AG04449 (cell line): ENCODE measurements around the gene CNTNAP2.

Experiments
- CTCF ChIA-PET: fragments of 350-600 bp; formaldehyde crosslinking; extraction: SDS; loops from one replicate; lab custom pipeline; 2021; ENCODE audit warnings: antibody characterized with exemption; lab: Yijun Ruan, JAX
- POLR2A ChIA-PET: fragments of 400-600, 350-600 bp; formaldehyde crosslinking; extraction: SDS; loops from one replicate; lab custom pipeline; 2020; ENCODE audit warnings: antibody characterized with exemption, inconsistent platforms; lab: Yijun Ruan, JAX
- DNase-seq: peaks from one replicate; pipeline ENCODE4 v3.0.0-alpha.2; 2010; ENCODE audit warnings: low read depth, low spot score
- H3K4me3 ChIP-seq: 2 replicates; pipeline ENCODE4 v1.5.1; 2011; ENCODE audit warnings: low read depth, mild to moderate bottlenecking, control low read depth, low read length
- TF ChIP-seq, protein P1 (sequence below): IDR thresholded peaks from one replicate; pipeline ENCODE4 v1.5.1; 2011; ENCODE audit warnings: mild to moderate bottlenecking, moderate library complexity, low read length, control low read depth, inconsistent platforms; ENCODE audit not compliant: insufficient read depth; ENCODE audit errors: missing control alignments

Gene CNTNAP2

DNA sequence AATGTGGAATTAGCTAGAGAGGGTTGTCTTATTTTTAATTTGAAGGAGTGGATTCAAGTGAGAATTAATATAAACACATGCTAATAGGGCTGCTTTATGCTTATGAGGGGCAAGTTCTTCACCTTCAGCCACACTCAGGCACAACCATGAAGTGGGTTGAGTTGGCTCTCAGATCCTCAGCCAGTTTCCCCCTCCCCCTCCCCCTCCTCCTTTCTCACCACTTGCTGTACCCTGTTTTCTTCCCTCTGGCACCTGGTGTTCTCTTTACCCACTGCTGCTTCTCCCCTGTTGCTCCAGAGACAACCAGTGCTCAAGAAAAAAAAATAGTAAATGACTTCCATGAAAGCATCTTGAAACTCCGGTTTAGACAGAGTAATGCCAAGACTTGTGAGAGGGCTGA is 1083.3 kb downstream of the CNTNAP2 start:
- H3K4me3 ChIP-seq = no peak overlapping the region
- no peak for DNase-seq
- TF ChIP-seq, protein P1, sequence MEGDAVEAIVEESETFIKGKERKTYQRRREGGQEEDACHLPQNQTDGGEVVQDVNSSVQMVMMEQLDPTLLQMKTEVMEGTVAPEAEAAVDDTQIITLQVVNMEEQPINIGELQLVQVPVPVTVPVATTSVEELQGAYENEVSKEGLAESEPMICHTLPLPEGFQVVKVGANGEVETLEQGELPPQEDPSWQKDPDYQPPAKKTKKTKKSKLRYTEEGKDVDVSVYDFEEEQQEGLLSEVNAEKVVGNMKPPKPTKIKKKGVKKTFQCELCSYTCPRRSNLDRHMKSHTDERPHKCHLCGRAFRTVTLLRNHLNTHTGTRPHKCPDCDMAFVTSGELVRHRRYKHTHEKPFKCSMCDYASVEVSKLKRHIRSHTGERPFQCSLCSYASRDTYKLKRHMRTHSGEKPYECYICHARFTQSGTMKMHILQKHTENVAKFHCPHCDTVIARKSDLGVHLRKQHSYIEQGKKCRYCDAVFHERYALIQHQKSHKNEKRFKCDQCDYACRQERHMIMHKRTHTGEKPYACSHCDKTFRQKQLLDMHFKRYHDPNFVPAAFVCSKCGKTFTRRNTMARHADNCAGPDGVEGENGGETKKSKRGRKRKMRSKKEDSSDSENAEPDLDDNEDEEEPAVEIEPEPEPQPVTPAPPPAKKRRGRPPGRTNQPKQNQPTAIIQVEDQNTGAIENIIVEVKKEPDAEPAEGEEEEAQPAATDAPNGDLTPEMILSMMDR = no peak
- ChIA-PET CTCF (no interaction called here), POLR2A (no interaction called here)

DNA sequence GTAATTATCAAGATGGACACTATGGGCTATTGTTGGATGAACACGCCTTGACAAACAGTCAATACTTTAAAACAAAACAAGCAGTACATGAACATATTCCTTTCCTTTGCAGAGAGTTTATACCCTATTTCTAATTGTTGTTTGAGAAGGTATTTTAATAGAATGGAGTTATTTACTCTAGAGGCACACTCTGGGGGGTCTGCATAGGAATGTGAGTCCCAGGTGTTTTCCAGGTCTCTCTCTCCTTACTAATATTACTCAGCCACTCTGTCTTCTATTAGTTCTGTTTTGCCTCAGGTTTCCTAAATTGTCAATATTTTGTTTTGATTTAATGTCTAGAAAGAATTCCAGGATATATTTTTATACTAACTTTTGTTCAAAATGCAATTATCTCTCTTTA is 1091.4 kb downstream of the CNTNAP2 start:
- POLR2A ChIA-PET = no interaction called here
- H3K4me3 ChIP-seq = no peak overlapping the region
- CTCF ChIA-PET = no interaction called here
- TF ChIP-seq, protein P1 = no peak
- no peak for DNase-seq

DNA sequence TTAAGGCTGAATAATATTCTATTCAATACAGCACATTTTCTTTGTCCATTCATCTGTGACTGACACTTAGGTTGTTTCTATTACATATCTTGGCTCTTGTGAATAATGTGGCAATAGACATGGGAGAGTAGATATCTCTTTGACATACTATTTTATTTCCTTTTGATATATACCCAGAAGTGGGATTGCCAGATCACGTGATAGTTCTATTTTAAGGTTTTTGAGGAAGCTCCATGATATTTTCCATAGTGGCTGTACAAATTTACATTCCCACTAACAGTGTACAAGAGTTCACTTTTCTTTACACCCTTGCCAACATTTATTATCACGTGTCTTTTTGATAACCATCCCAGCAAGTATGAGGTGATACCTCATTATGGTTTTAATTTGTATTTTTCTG is 1114.7 kb downstream of the CNTNAP2 start:
- CTCF ChIA-PET = no interaction called here
- no peak overlapping the region for H3K4me3 ChIP-seq
- DNase-seq = no peak
- POLR2A ChIA-PET = no interaction called here
- TF ChIP-seq, protein P1 = no peak

DNA sequence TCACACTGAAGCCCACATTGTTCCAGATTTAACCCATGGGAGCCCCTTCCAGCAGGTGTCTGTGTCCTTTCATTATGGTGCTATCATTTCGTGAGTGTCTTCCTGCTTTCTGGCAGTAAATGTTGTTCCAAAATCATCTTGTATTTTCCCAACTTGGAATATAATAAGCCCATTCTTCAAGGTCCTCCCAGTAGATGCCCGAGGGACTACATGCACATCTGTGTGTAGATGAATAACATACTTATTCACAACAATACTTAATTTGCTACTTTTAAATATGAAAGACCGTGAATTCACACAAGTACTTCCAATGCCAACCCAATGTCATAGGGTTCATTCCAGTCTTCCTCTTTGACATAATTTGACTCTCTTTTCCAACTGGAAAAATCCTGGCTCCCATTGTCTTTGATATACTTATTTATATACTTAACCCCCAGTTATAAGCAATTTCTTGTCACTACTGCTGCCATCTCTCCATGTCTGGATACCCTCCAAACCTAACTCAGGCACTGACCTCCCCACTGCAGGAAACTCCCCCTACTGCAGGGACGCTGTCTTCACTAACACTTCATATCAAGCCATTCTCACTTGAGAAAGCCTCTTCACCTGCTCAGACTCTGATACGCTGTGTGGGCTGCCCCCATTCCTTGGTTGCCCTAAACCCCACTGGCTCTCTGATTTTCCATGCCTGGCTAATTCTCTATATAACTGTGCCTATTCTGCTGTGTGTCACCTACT is 1119.2 kb downstream of the CNTNAP2 start:
- CTCF ChIA-PET = no interaction called here
- TF ChIP-seq, protein P1 = no peak
- H3K4me3 ChIP-seq = no peak overlapping the region

DNA sequence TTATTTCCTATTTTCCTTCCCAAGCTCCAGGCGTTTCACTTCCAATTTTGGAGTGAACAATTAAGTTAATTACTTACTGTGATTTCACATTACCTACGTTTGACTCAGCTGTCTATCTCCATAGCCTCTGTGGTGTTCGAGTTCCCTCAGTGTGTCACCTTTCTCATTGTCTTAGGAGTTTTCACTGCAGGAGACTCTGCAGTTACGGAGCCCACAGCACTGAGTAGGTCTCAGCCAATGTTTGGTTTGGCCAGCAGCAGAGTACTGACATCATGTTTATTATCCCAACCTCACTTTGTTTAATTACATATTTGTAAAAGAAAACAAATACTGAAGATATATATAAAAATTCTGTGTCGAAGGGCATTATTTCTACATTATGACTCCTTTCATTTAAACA is 1123.9 kb downstream of the CNTNAP2 start:
- H3K4me3 ChIP-seq = no peak overlapping the region
- no peak for DNase-seq
- ChIA-PET CTCF (no interaction called here), POLR2A (no interaction called here)
- TF ChIP-seq, protein P1 = no peak

More for the DNA sequence above, 1119.2 kb downstream of the CNTNAP2 start:
- no peak for DNase-seq
- POLR2A ChIA-PET = no interaction called here

DNA sequence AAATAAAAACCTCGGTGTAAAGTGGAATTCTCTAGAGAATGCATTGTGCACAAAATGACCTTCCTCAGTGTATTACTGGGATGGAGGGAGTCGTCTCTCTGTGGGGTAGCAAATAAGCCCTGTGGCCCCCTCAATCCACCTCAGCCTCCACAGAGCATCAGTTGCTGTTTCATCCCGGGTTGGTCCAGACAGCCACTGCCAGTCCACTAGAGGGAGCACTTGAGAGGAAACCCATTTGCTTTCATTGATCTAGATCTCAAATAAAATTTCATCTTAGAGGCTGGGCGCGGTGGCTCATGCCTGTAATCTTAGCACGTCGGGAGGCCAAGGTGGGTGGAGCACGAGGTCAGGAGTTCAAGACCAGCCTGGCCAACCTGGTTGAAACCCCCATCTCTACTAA is 1128.7 kb downstream of the CNTNAP2 start:
- DNase-seq = no peak
- ChIA-PET POLR2A (no interaction called here), CTCF (interaction anchor here (1.1 to 1.7 kb wide), 2 partner anchors 12 to 25 kb away, joined by 3 read pairs; no protein-coding TSS in a partner anchor)
- H3K4me3 ChIP-seq = no peak overlapping the region
- TF ChIP-seq, protein P1 = peak; percentile 75
